HCT116 (cell line): Measurements from ENCODE around the gene POMT2. TPM values are rescaled to one million over a fixed set of nuclear protein-coding genes. Genes with fewer than 3 reads are reported as not detected.

ENCODE experiments used
- ATAC-seq: fragments of 200-7000 bp; cut with Tn5 transposase; 2 replicates; pipeline ENCODE4 v1.9.1; 2020; ENCODE audit warnings: mild to moderate bottlenecking, moderate library complexity
- BruUV-seq: library from RNA; stranded (reverse); fragments of 400-500 nt; replicated peaks from 2 replicates; lab custom pipeline; 2021; lab: Mats Ljungman, UMichigan
- CTCF ChIA-PET: fragments of 300-600 bp; sonication (Branson Sonifier 250); formaldehyde crosslinking; loops from one replicate; lab custom pipeline; 2021; ENCODE audit warnings: antibody characterized with exemption; lab: Charles Lee
- POLR2A ChIA-PET: fragments of 300-600, 350-600 bp; sonication (Branson Sonifier 250); formaldehyde crosslinking; loops from one replicate; lab custom pipeline; 2021; ENCODE audit warnings: antibody characterized with exemption; lab: Charles Lee
- RAD21 ChIA-PET, 2 experiments: fragments of 300-600 bp; sonication (Branson Sonifier 250); formaldehyde crosslinking; loops; one replicate each; lab custom pipeline; 2023; ENCODE audit warnings: low total read pairs in 2 of 2; ENCODE audit not compliant: uncharacterized antibody in 2 of 2, unreplicated experiment in 2 of 2, low non-redundant PET in 1 of 2; lab: Charles Lee
- DNase-seq: peaks from one replicate; pipeline ENCODE4 v3.0.0-alpha.2; 2010; ENCODE audit warnings: low read depth, low spot score
- H2AFZ ChIP-seq: fragments of 200-600 bp; shearing (Covaris generic), sonication (generic); 2 replicates; pipeline ENCODE4 v1.6.1; 2017; ENCODE audit warnings: low read depth, mixed run types, mixed read lengths, antibody characterized with exemption, low read length; ENCODE audit not compliant: poor library complexity, severe bottlenecking
- H3K27ac ChIP-seq: 2 replicates; pipeline ENCODE4 v1.5.1; 2012; ENCODE audit warnings: low read depth, low read length
- H3K27me3 ChIP-seq: fragments of 200-600 bp; sonication (generic); 2 replicates; pipeline ENCODE4 v1.6.1; 2016; ENCODE audit warnings: mixed run types, low read length, mixed read lengths; ENCODE audit not compliant: insufficient read depth
- H3K36me3 ChIP-seq, 2 experiments: fragments of 200-500 bp in 1 of 2; fragments of 200-600 bp in 1 of 2; sonication (Bioruptor generic) in 1 of 2; sonication (generic) in 1 of 2; 2 replicates each; pipeline versions ENCODE4 v1.5.1 to v1.6.1; 2014 to 2016; ENCODE audit warnings: low read length in 2 of 2, inconsistent platforms in 1 of 2, mixed read lengths in 1 of 2, mixed run types in 1 of 2; ENCODE audit not compliant: insufficient read depth in 2 of 2, control insufficient read depth in 1 of 2
- H3K4me1 ChIP-seq, 2 experiments: fragments of 200-600 bp in 1 of 2; sonication (generic) in 1 of 2; 2 replicates each; pipeline versions ENCODE4 v1.5.1 to v1.6.1; 2012 to 2017; ENCODE audit warnings: low read length in 2 of 2, inconsistent platforms in 1 of 2, mild to moderate bottlenecking in 1 of 2, mixed read lengths in 1 of 2, mixed run types in 1 of 2, moderate library complexity in 1 of 2; ENCODE audit not compliant: insufficient read depth in 2 of 2, control insufficient read depth in 1 of 2
- H3K4me2 ChIP-seq: fragments of 200-600 bp; sonication (generic); 2 replicates; pipeline ENCODE4 v1.6.1; 2017; ENCODE audit warnings: mixed run types, low read length, mixed read lengths
- H3K4me3 ChIP-seq, 2 experiments: fragments of 200-600 bp in 1 of 2; sonication (generic) in 1 of 2; replicated peaks in 1 of 2; 2 replicates each; pipeline ENCODE4 v1.5.1; 2011 to 2016; ENCODE audit warnings: low read length in 2 of 2, control low read depth in 1 of 2, low read depth in 1 of 2, mild to moderate bottlenecking in 1 of 2, mixed read lengths in 1 of 2, mixed run types in 1 of 2
- H3K79me2 ChIP-seq: fragments of 200-600 bp; sonication (generic); 2 replicates; pipeline ENCODE4 v1.6.1; 2017; ENCODE audit warnings: mild to moderate bottlenecking, mixed run types, low read length, moderate library complexity, mixed read lengths; ENCODE audit not compliant: insufficient read depth
- H3K9ac ChIP-seq: fragments of 200-600 bp; sonication (generic); 2 replicates; pipeline ENCODE4 v1.6.1; 2016; ENCODE audit warnings: low read length, mixed read lengths
- H3K9me2 ChIP-seq: fragments of 200-600 bp; sonication (generic), shearing (Covaris generic); 2 replicates; pipeline ENCODE4 v1.6.1; 2017; ENCODE audit warnings: mixed run types, mild to moderate bottlenecking, moderate library complexity; ENCODE audit not compliant: insufficient read depth
- H3K9me3 ChIP-seq, 2 experiments: fragments of 200-500 bp in 1 of 2; fragments of 200-600 bp in 1 of 2; sonication (Bioruptor generic) in 1 of 2; sonication (generic) in 1 of 2; 2 replicates each; pipeline ENCODE4 v1.6.1; 2014 to 2017; ENCODE audit warnings: low read length in 2 of 2, mixed read lengths in 2 of 2, inconsistent platforms in 1 of 2, low read depth in 1 of 2, mild to moderate bottlenecking in 1 of 2, mixed run types in 1 of 2, moderate library complexity in 1 of 2; ENCODE audit not compliant: control insufficient read depth in 1 of 2, insufficient read depth in 1 of 2
- H4K20me1 ChIP-seq: fragments of 200-600 bp; sonication (generic), shearing (Covaris generic); 2 replicates; pipeline ENCODE4 v1.6.1; 2017; ENCODE audit warnings: mixed run types, mild to moderate bottlenecking, moderate library complexity; ENCODE audit not compliant: insufficient read depth
- ATF3 ChIP-seq: IDR thresholded peaks from 2 replicates; pipeline ENCODE4 v1.6.1; 2012
- CEBPB ChIP-seq: IDR thresholded peaks from 2 replicates; pipeline ENCODE4 v1.6.1; 2012; ENCODE audit warnings: low read depth
- ELF1 ChIP-seq: IDR thresholded peaks from 2 replicates; pipeline ENCODE4 v1.6.1; 2012; ENCODE audit warnings: low read depth, borderline replicate concordance
- EZH2 ChIP-seq: fragments of 200-600 bp; sonication (generic); IDR thresholded peaks from 2 replicates; pipeline ENCODE4 v1.6.1; 2017; ENCODE audit warnings: antibody characterized with exemption, mixed run types
- EZH2phosphoT487 ChIP-seq: fragments of 200-600 bp; IDR thresholded peaks from 2 replicates; pipeline ENCODE4 v1.6.1; 2018; ENCODE audit warnings: antibody characterized with exemption, borderline replicate concordance
- JUND ChIP-seq: IDR thresholded peaks from 2 replicates; pipeline ENCODE4 v1.6.1; 2012
- RAD21 ChIP-seq: IDR thresholded peaks from 2 replicates; pipeline ENCODE4 v1.6.1; 2012; ENCODE audit warnings: low read depth, mild to moderate bottlenecking
- ZBTB33 ChIP-seq: IDR thresholded peaks from 2 replicates; pipeline ENCODE4 v1.6.1; 2011; ENCODE audit warnings: mild to moderate bottlenecking, low read length, moderate library complexity; ENCODE audit not compliant: insufficient replicate concordance; ENCODE audit errors: extremely low read depth
- ZFX ChIP-seq: fragments of 450-650 bp; IDR thresholded peaks from 2 replicates; pipeline ENCODE4 v1.6.1; 2017
- intact Hi-C: fragments of 100-400 bp; cut with micrococcal nuclease; formaldehyde crosslinking; loops from 2 replicates; pipeline ENCODE4 v1.10.0; 2022
- total RNA-seq: library from RNA; stranded (reverse); gene quantifications from one replicate; pipeline ENCODE4 v1.2.1, GENCODE V29; 2021; ENCODE audit not compliant: unreplicated experiment

Gene POMT2
- total RNA-seq, 1 experiment from 2014 or later, result 30.2 TPM

- ATAC-seq, result no peak
- BruUV-seq, result no TSS peak
- no peaks in the 10 kb centered on the region for H3K4me1 ChIP-seq
- no peaks in the 10 kb centered on the region for H3K27me3 ChIP-seq
- no peaks in the 10 kb centered on the region for H3K9me3 ChIP-seq
- ChIA-PET CTCF (no interaction called here), RAD21 (no interaction called here), POLR2A (no interaction called here)
- H3K36me3 ChIP-seq, result no peaks in the 10 kb centered on the region; a peak in 1 of 4 replicates
- H3K9ac ChIP-seq, result no peak overlapping the region
- no peak overlapping the region for H3K27ac ChIP-seq
- DNase-seq, result no peak
- H2AFZ ChIP-seq, result no peak overlapping the region
- H3K9me2 ChIP-seq, result no peaks in the 10 kb centered on the region
- no peak overlapping the region for H3K4me3 ChIP-seq
- intact Hi-C loops, result no loop called here
- TF ChIP-seq EZH2 (no peak), EZH2phosphoT487 (no peak), ZFX (no peak), ELF1 (no peak), RAD21 (no peak), JUND (no peak), CEBPB (no peak), ZBTB33 (no peak), ATF3 (no peak)
- TF ChIP-seq, all 23 proteins: peak for 0
- H3K4me2 ChIP-seq, result no peak overlapping the region
- H3K79me2 ChIP-seq, result no peaks in the 10 kb centered on the region
- no peaks in the 10 kb centered on the region for H4K20me1 ChIP-seq
Observed at GRCh38 chr14:77276295-77276935, 44.3 kb downstream of the POMT2 start.
